ENCODE results near the gene HACD2.

HACD2 gene

GRCh38 chr3:123568875-123569274 is 16.0 kb downstream of the HACD2 start:
- DNase-seq, result no peak

DNA sequence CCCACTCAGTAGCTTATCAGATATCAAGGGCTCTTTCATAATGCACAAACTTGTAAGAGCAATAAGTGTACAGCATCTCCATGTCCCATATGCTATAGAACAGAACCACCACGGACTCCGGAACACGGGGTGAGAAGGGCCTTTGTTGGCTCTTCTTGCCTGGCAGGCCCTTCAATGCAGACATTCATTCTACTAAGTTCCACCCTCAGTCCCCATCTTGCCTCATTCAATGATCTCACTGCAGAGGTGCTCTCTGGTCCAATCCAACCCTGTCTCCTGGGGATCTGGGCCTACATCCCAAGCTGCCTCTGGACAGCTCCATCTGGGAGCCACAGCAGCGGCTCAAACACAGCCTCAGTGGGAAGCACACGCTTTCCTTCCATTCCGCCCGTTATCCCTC is 16.8 kb downstream of the HACD2 start:
- no peak for DNase-seq

DNA sequence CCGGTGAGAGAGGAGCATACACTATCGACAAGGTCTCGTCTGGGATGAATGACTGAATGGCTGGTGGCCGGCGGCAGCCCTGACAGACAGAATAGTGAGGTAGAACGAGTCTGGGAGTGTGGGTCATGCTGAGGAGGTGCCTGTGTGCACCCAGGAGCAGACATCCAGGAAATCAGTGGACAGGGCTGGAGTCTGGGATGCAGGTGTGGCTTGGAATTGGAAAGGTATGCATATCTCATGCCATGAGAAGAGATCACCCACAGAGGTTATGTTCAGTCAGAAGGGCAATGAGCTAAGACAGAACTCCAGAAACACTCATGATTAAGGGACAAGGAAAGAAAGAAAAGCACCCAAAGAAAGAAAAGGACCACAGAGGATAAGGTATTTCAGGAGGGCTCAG is 20.8 kb downstream of the HACD2 start:
- DNase-seq, result no peak

- no peak for DNase-seq
Measured at GRCh38 chr3:123562547-123562946, 22.3 kb downstream of the HACD2 start.

GRCh38 chr3:123561188-123561587 is 23.7 kb downstream of the HACD2 start:
- DNase-seq, result no peak

- DNase-seq, result peak; percentile 31 to 59
Measured at GRCh38 chr3:123559040-123559861, 25.6 kb downstream of the HACD2 start.

DNA sequence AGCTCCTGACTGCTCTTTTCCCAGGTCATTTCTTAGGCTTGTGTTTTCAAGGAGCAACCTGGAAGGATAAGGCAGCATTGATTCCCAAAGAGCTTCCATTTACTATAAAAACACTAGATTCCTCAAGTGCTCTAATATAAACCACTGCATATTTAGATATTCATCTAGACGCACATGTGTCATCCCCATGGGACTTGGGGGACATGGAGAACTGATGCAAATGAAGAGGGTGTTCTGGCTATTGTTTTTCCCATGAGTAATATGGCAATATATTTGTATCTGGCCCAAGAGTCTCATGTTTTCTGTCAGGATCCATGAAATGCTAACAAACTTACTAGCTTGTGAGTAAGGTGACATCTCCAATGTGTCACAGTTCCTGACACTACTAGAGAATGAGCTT is 31.3 kb downstream of the HACD2 start:
- no peak for DNase-seq

DNA sequence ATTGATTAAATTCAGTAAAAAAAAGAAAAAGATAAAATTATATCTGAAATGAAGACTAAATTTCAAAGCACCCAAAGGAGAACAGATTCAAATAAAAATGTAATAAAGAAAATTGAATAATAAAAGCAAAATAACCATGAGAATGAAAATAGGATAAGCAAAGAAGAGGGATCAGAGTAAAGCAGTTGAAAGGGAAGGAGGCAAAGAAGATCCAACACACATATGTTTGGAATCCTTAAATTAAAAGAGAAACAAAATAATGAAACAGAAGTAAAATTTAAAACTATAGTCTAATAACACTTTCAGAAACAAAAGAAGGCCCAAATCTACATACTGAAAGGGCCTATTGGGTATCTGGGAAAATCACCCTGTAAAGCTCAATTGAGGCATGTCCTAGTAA is 32.1 kb downstream of the HACD2 start:
- DNase-seq, result no peak

DNA sequence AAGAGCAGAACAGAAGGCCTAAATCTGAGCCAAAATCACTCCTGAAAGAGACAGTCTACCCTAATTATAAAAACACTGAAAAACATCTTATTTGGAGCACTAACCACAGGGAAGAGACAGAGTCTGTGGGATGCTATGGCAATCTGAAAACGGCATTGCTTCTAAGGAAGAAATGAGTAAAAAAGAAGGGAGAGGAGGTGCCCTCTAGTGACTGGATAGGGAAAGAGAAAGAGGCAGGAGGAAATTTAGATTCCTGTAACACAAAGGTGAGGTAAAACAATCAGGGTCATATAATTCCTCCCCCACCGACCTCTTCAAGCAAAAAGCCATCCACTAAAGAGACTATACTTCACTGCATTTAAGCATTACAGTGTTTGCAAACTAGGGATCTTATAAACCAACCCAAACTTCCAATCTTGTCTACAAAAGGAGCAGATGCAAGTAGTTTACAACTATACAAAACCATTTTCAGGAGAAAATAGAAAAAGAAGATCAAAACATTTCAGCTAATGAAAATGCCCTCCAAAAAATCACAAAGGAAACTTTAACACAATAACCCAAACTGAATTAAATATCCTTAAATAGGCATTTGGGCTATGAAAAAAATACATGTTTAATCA is 32.6 kb downstream of the HACD2 start:
- DNase-seq, result peak in 1 of 2 donors; percentile 6

DNA sequence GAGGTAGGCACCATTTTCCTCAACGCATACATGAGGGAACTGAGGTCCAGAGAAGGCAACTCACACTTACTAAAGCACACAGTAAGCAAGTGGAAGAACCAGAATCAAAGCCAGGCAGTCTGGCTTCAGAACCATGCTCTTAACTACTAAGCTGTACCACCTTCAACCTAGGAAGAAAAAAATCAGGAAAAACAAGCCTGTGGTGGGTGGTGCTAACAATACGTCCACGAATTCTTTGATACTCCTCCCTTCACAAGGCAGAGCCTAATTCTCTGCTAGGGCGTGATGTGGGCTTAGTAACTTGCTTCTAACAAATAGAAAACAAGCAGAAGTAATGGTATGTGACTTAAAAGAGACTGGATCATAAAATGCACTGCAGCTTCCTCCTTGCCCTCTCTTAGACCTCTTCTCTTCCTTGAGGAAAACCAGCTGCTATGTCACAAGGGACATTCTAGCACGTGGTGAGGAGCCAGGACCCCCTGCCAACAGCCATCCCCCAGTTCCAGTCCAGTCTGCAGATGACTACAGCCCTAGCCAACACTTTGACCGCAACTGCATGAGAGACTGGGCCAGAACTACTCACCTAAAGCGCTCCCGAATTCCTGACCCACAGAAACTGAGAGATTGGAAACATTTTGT is 36.9 kb downstream of the HACD2 start:
- no peak for DNase-seq

DNA sequence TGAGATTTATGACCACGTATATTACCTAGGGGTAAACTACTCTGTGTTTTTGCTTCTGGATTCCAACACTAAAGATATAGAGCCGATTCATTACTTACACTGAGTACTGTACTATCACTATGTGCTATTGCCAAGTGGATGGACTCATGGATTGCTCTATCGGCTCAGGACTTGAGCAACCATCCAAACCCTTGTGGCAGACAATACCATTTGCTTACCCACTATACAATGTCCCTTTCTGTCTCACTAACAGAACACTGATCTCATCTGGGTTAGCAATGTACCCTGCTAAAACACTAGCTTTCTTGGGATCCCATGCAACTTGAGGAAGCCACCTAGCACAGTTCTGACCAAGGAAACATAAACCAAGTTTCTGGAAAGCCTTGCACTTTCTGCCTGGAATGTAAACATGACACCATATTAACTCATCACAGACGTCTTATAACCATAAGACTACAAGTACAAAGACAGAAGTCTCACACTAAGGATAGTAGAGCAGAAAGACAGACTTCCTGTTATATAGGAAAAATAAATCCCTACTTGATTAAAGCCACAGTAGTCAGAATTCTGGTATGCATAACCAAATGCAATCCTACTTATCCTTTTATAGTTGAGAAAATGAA is 38.6 kb downstream of the HACD2 start:
- DNase-seq, result no peak

DNA sequence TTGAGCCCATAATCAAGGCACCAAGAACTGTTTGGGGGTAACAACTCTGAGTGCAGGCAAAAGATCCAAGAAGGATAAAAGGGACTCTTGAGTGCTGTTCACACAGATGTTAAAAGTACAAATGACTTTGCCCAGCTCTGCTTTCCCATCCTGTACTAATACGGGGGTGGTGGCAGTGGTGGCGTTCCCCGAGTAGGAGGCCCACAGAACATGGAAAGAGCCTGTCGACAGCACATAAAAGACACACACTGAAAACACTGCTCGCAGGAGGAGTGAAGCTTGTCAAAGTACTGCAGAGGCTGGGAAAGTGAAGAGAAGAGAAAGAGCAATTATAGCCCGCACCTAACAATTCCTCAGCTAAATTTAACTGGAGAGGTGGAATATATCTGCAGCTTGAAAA is 40.9 kb downstream of the HACD2 start:
- no peak for DNase-seq

DNA sequence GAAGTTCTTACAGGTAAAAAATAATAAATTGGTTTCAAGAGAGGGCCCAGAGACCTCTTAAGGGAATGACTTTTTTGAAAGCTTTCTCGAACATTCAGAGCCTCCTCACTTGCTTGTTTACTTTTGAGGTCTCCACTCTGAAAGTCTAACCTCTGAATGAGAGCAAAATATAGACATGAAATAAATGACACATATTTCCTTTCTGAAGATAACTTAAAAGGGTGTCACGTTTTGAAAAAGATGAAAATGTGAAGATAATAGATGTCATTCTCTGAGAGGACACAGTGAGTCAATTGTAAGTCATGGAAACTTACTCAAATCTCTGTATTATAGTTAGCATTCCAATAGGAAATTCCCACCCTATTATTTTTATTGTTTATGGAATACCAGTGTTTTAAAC is 44.6 kb downstream of the HACD2 start:
- DNase-seq, result no peak

DNA sequence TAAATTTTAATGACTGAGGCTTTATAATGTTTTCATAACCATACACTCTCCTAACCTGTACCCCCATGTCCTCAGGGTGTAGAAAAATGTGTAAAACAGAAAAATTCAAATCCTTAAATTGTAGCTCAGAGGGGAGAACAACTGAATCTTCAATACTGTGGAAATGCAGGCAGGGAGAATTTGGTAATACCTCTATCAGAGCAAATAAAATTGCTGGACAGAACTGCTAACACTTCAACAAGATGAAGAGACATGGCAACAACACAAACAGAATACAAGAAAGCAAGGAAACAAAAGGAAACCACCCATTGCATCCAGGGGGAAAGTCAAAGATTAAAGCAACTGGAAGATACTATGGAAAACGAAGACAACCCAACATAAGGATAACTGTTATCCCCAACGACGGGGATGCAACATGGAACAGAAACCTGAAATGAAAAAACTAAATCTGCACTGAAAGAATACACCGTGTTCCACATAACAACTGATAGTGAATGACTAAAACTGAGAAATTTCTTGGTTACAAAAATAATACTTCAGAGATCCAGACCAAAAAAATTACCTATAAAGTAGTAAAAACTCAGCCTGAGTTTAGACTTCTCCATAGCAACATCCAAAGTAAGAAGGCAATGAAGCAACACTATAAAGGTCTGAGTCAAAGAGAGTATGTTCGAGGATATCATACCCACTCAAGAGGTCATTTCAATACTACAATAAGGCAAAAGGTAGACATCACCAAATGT is 48.5 kb downstream of the HACD2 start:
- DNase-seq, result no peak

GRCh38 chr3:123535580-123535979 is 49.3 kb downstream of the HACD2 start:
- no peak for DNase-seq

- DNase-seq, result no peak
Measured at GRCh38 chr3:123534264-123534663, 50.6 kb downstream of the HACD2 start.

- no peak for DNase-seq
Measured at GRCh38 chr3:123533554-123534159, 51.2 kb downstream of the HACD2 start.

DNA sequence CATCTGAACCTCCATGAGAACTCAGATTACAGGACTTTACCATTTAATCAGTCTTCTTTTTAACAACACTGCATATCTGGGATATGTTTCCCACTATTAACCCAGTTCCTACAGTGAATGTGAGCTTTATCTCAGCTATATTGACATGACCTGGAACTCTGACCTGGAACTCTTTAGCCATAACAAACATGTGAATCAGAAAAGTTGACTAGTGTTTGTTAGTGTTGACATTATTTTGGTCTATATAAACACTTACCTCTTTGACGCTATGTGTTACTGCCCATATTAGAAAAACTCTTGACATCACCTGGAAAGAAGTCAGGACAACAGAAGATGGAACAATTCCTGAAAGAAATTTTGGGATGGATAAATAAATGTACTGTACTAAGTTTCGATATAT is 56.7 kb downstream of the HACD2 start:
- DNase-seq, result no peak

DNA sequence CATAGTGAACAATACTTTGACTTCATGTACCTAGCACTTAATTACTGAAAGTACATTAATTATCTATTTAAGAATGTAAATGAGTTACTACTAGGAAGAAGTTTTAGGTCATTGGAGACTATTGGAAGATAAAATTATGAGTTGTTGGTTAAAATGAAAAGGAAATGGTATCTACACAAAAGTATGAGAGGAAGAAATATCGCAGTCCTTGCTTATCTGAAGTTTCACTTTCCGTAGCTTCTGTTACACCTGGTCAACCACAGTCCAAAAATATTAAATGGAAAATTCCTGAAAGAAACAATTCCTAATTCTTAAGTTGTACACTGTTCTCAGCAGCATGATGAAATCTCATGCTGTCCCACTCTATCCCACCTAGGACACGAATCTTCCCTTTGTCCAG is 57.8 kb downstream of the HACD2 start:
- no peak for DNase-seq

DNA sequence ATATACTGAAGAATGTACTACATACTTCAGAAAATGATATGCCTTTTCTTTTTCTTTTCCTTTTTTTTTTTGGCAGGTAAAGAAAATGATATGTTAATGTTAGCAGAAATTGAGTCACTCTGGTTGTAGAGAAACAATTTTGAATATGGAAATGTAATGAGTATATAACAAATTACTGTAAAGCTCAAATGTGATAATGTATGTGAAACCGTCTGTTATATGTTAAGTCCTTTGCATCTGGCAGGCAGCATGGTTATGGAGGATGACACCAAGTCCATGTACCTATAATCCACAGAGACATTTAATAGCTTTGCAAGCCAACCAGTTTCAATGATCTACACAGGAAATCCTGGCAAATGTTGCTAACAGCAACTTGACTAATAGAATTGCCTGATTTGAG is 58.4 kb downstream of the HACD2 start:
- no peak for DNase-seq

GRCh38 chr3:123525433-123525832 is 59.4 kb downstream of the HACD2 start:
- DNase-seq, result no peak

- DNase-seq, result no peak
Measured at GRCh38 chr3:123524981-123525380, 59.9 kb downstream of the HACD2 start.

All from inflammatory macrophage (primary cell).